ENCODE data around the gene SOAT2. TPM values are rescaled to one million over a fixed set of nuclear protein-coding genes. Genes with fewer than 3 reads are reported as not detected.

The SOAT2 gene
- total RNA-seq, 4 donors from 2014 or later: 13.3 to 55.0 (median 34.5) TPM; not detected in 1

- H3K36me3 ChIP-seq: no peaks in the 10 kb centered on the region
- H3K27ac ChIP-seq: no peak overlapping the region
- H3K9me3 ChIP-seq: no peaks in the 10 kb centered on the region
- no peak overlapping the region for H3K4me3 ChIP-seq
- DNase-seq: no peak
- H3K4me1 ChIP-seq: no peaks in the 10 kb centered on the region
- no peaks in the 10 kb centered on the region for H3K27me3 ChIP-seq
- no peak for TF ChIP-seq POLR2A (IDR thresholded peaks at IDR 0.05)
- TF ChIP-seq CTCF (IDR thresholded peaks at IDR 0.05): no peak
Observed at GRCh38 chr12:53128780-53129569, 25.7 kb downstream of the SOAT2 start.

GRCh38 chr12:53131844-53132243, 28.6 kb downstream of the SOAT2 start:
- no peak overlapping the region for H3K4me3 ChIP-seq
- H3K27me3 ChIP-seq: no peaks in the 10 kb centered on the region
- no peaks in the 10 kb centered on the region for H3K36me3 ChIP-seq
- no peak for DNase-seq
- TF ChIP-seq POLR2A (IDR thresholded peaks at IDR 0.05) (no peak), CTCF (IDR thresholded peaks at IDR 0.05) (no peak)
- peaks cover 0 to 3% (median 0%) of the 10 kb centered on the region in 4 donors for H3K9me3 ChIP-seq
- no peak overlapping the region for H3K27ac ChIP-seq
- no peaks in the 10 kb centered on the region for H3K4me1 ChIP-seq

GRCh38 chr12:53133722-53134121, 30.4 kb downstream of the SOAT2 start:
- H3K4me3 ChIP-seq: no peak overlapping the region
- no peaks in the 10 kb centered on the region for H3K4me1 ChIP-seq
- DNase-seq: no peak
- H3K27me3 ChIP-seq: no peaks in the 10 kb centered on the region
- peaks cover 0 to 7% (median 0%) of the 10 kb centered on the region in 4 donors for H3K9me3 ChIP-seq
- no peak overlapping the region for H3K27ac ChIP-seq
- no peak for TF ChIP-seq CTCF (IDR thresholded peaks at IDR 0.05)
- no peak for TF ChIP-seq POLR2A (IDR thresholded peaks at IDR 0.05)
- H3K36me3 ChIP-seq: no peaks in the 10 kb centered on the region

GRCh38 chr12:53143355-53143754, 40.1 kb downstream of the SOAT2 start:
- no peak for DNase-seq

GRCh38 chr12:53145383-53146260, 42.3 kb downstream of the SOAT2 start:
- Histone ChIP-seq H3K36me3 (no peaks in the 10 kb centered on the region), H3K9me3 (no peaks in the 10 kb centered on the region), H3K27ac (no peak overlapping the region), H3K4me3 (no peak overlapping the region), H3K27me3 (no peaks in the 10 kb centered on the region), H3K4me1 (no peaks in the 10 kb centered on the region)
- peak in 1 of 3 donors; percentile 58 for DNase-seq
- TF ChIP-seq POLR2A (IDR thresholded peaks at IDR 0.05): no peak
- TF ChIP-seq CTCF (IDR thresholded peaks at IDR 0.05): no peak

More at GRCh38 chr12:53143355-53143754, 40.1 kb downstream of the SOAT2 start:
- Histone ChIP-seq H3K27ac (no peak overlapping the region), H3K27me3 (no peaks in the 10 kb centered on the region), H3K36me3 (no peaks in the 10 kb centered on the region), H3K4me1 (no peaks in the 10 kb centered on the region), H3K4me3 (no peak overlapping the region), H3K9me3 (no peaks in the 10 kb centered on the region)
- TF ChIP-seq CTCF (IDR thresholded peaks at IDR 0.05): no peak
- TF ChIP-seq POLR2A (IDR thresholded peaks at IDR 0.05): no peak
